Nephron (organoid): Measurements from ENCODE around the gene MPL.

ENCODE experiments used
- H3K27ac Mint-ChIP-seq, 3 experiments: 2 replicates each; pipeline ENCODE4 v1.8.0; 2020; ENCODE audit warnings: mixed read lengths in 3 of 3, mild to moderate bottlenecking in 2 of 3, moderate library complexity in 1 of 3
- H3K27me3 Mint-ChIP-seq: 2 replicates; pipeline ENCODE4 v1.8.0; 2021; ENCODE audit warnings: low read depth, mild to moderate bottlenecking, moderate library complexity, mixed read lengths
- H3K36me3 Mint-ChIP-seq: 2 replicates; pipeline ENCODE4 v1.8.0; 2020; ENCODE audit warnings: low read depth, mixed read lengths
- H3K4me1 Mint-ChIP-seq: 2 replicates; pipeline ENCODE4 v1.8.0; 2020; ENCODE audit warnings: mixed read lengths
- H3K4me3 Mint-ChIP-seq, 3 experiments: 2 replicates each; pipeline ENCODE4 v1.8.0; 2020; ENCODE audit warnings: mild to moderate bottlenecking in 3 of 3, mixed read lengths in 3 of 3, moderate library complexity in 2 of 3
- H3K9me3 Mint-ChIP-seq: 2 replicates; pipeline ENCODE4 v1.8.0; 2020; ENCODE audit warnings: mixed read lengths
- TF ChIP-seq, protein P1 (sequence below), 3 experiments: fragments of 200-600 bp; sonication (generic); IDR thresholded peaks; one replicate each; pipeline ENCODE4 v1.5.0; 2021; ENCODE audit warnings: antibody characterized with exemption in 3 of 3; ENCODE audit not compliant: unreplicated experiment in 3 of 3

Gene MPL

GRCh38 chr1:43350976-43351375 is 13.4 kb downstream of the MPL start:
- peaks cover 28% of the 10 kb centered on the region for H3K27me3 Mint-ChIP-seq
- H3K4me1 Mint-ChIP-seq, result peaks cover 17% of the 10 kb centered on the region
- TF ChIP-seq, protein P1, sequence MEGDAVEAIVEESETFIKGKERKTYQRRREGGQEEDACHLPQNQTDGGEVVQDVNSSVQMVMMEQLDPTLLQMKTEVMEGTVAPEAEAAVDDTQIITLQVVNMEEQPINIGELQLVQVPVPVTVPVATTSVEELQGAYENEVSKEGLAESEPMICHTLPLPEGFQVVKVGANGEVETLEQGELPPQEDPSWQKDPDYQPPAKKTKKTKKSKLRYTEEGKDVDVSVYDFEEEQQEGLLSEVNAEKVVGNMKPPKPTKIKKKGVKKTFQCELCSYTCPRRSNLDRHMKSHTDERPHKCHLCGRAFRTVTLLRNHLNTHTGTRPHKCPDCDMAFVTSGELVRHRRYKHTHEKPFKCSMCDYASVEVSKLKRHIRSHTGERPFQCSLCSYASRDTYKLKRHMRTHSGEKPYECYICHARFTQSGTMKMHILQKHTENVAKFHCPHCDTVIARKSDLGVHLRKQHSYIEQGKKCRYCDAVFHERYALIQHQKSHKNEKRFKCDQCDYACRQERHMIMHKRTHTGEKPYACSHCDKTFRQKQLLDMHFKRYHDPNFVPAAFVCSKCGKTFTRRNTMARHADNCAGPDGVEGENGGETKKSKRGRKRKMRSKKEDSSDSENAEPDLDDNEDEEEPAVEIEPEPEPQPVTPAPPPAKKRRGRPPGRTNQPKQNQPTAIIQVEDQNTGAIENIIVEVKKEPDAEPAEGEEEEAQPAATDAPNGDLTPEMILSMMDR (IDR thresholded peaks at IDR 0.05; ENCODE audit: unreplicated experiment in 3 of 3), result no peak
- no peaks in the 10 kb centered on the region for H3K9me3 Mint-ChIP-seq
- H3K27ac Mint-ChIP-seq, result peak overlapping the region; percentile 10 to 88 (median 27)
- peak overlapping the region in 2 of 3 experiments; percentile 72 to 75 for H3K4me3 Mint-ChIP-seq
- H3K36me3 Mint-ChIP-seq, result no peaks in the 10 kb centered on the region

GRCh38 chr1:43351421-43352350 is 14.1 kb downstream of the MPL start:
- TF ChIP-seq, protein P1 (IDR thresholded peaks at IDR 0.05; ENCODE audit: unreplicated experiment in 3 of 3), result no peak
- no peaks in the 10 kb centered on the region for H3K36me3 Mint-ChIP-seq

GRCh38 chr1:43352351-43352705 is 14.7 kb downstream of the MPL start:
- H3K27ac Mint-ChIP-seq, result peak overlapping the region in 2 of 3 experiments; percentile 24 to 32
- H3K4me1 Mint-ChIP-seq, result peaks cover 17% of the 10 kb centered on the region
- H3K4me3 Mint-ChIP-seq, result no peak overlapping the region
- peaks cover 22% of the 10 kb centered on the region for H3K27me3 Mint-ChIP-seq
- H3K9me3 Mint-ChIP-seq, result no peaks in the 10 kb centered on the region
- TF ChIP-seq, protein P1 (IDR thresholded peaks at IDR 0.05; ENCODE audit: unreplicated experiment in 3 of 3), result no peak
- no peaks in the 10 kb centered on the region for H3K36me3 Mint-ChIP-seq

More at GRCh38 chr1:43351421-43352350, 14.1 kb downstream of the MPL start:
- Mint-ChIP-seq H3K4me3 (peak overlapping the region in 1 of 3 experiments; percentile 59), H3K27me3 (peaks cover 25% of the 10 kb centered on the region), H3K27ac (peak overlapping the region in 2 of 3 experiments; percentile 10 to 40), H3K9me3 (no peaks in the 10 kb centered on the region), H3K4me1 (peaks cover 17% of the 10 kb centered on the region)

GRCh38 chr1:43352881-43353280 is 15.3 kb downstream of the MPL start:
- H3K9me3 Mint-ChIP-seq, result no peaks in the 10 kb centered on the region
- peaks cover 18% of the 10 kb centered on the region for H3K4me1 Mint-ChIP-seq
- TF ChIP-seq, protein P1 (IDR thresholded peaks at IDR 0.05; ENCODE audit: unreplicated experiment in 3 of 3), result no peak
- H3K36me3 Mint-ChIP-seq, result no peaks in the 10 kb centered on the region
- no peak overlapping the region for H3K4me3 Mint-ChIP-seq
- H3K27me3 Mint-ChIP-seq, result peaks cover 18% of the 10 kb centered on the region
- H3K27ac Mint-ChIP-seq, result peak overlapping the region in 2 of 3 experiments; percentile 24 to 32

DNA sequence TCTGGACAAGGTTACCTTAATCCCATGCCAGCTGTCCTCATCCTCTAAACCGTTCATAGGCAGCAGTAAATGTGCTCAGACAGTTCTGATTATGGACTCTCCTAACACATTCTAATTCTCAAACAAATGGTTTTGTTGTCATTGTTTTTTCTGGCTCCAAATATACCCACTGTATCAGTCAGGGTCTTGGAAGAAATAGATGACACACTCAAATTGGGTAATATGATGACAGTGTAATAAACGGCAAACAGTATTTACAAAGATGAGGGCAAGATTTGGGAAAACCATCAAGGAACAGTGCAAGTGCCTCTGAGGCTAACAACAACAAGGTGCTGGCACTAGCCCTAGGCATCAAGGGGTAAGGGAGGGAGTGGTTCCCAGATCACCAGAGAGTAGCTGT is 16.9 kb downstream of the MPL start:
- TF ChIP-seq, protein P1 (IDR thresholded peaks at IDR 0.05; ENCODE audit: unreplicated experiment in 3 of 3), result no peak

More for the DNA sequence above, 16.9 kb downstream of the MPL start:
- Mint-ChIP-seq H3K36me3 (no peaks in the 10 kb centered on the region), H3K4me3 (peak overlapping the region in 1 of 3 experiments; percentile 17), H3K9me3 (no peaks in the 10 kb centered on the region), H3K27ac (no peak overlapping the region), H3K27me3 (peaks cover 9% of the 10 kb centered on the region), H3K4me1 (peaks cover 22% of the 10 kb centered on the region)
